HG03103 (cell line): Measurements from ENCODE around the gene RAB1A.

Experiments
- ATAC-seq: cut with Tn5 transposase; IDR thresholded peaks from one replicate; pipeline ENCODE4 v1.9.1; 2021; ENCODE audit warnings: low read depth; ENCODE audit not compliant: unreplicated experiment

The RAB1A gene

GRCh38 chr2:65043001-65043400 is 86.9 kb downstream of the RAB1A start:
- ATAC-seq, result no peak

DNA sequence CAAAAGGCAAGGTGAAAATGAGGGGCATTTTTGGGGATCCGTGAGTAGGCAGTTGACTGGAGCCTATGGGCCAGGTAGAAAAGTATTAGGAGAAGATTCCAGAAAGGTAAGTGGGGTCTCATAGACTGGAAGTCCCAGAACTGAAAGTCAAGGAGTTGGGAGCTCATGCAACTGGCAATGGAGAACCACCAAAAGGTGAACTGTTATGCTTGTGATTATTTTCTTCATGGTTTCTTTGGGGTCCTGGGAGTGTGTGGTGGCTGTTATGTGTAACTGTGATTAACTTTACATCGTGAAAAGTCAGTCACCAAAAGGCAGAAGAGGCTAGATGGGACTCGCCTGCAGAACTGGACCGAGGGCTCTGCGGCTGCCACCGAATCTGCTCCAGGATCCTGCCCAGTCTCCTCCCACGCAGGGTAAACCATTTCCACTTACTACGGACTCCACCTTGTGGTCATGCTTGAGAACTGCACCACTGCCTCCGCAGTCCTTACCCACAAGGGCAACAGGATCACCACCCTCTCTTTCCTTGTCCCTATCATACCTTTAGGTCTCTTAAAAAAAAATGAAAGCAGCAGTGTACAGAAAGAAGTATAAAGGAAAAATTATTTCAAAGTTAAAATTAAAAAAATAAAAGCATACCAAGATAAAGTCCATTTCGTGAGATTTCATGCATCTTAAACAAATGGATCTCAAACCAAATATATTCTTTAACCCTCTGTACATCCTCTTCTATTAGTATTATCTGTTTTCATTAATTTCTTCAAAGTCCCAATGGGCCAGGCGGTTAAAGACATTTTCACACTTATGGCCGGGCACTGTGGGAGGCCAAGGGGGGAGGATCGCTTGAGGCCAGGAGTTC is 89.3 kb downstream of the RAB1A start:
- no peak for ATAC-seq

- no peak for ATAC-seq
Measured at GRCh38 chr2:65039640-65040039, 90.3 kb downstream of the RAB1A start.

DNA sequence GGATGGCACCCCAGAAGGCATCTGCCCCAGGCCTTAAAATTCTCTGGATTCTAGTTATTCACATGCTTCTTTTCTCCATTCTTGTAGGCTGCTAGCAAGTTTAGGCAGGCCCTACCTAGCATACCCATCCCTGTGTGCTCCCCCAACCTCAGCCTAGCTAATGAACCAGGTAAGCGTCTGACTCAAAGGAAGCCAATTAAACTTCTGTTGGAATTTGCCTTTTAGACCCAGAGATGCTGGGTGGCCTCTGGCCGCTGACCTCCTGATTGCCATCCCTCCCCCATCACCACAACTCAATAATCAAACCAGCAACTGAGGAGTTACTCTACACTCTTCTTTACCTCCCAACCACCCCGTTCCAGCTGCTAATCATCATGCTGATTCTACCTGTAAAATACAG is 92.7 kb downstream of the RAB1A start:
- ATAC-seq, result no peak
